Nephron progenitor cell (in vitro differentiated cells): ENCODE results near the gene ZNF575.

Experiments used
- DNase-seq: peaks from one replicate; pipeline ENCODE4 v3.0.0; 2021
- H3K27ac Mint-ChIP-seq: 2 replicates; pipeline ENCODE4 v1.8.0; 2021; ENCODE audit warnings: mild to moderate bottlenecking, moderate library complexity, mixed read lengths
- H3K27me3 Mint-ChIP-seq: 2 replicates; pipeline ENCODE4 v1.8.0; 2021; ENCODE audit warnings: mild to moderate bottlenecking, low read depth, mixed read lengths; ENCODE audit not compliant: poor library complexity
- H3K36me3 Mint-ChIP-seq: 2 replicates; pipeline ENCODE4 v1.8.0; 2021; ENCODE audit warnings: low read depth, mixed read lengths
- H3K4me1 Mint-ChIP-seq: 2 replicates; pipeline ENCODE4 v1.8.0; 2021; ENCODE audit warnings: mixed read lengths
- H3K4me3 Mint-ChIP-seq: 2 replicates; pipeline ENCODE4 v1.8.0; 2021; ENCODE audit warnings: mild to moderate bottlenecking, moderate library complexity, mixed read lengths
- H3K9me3 Mint-ChIP-seq: 2 replicates; pipeline ENCODE4 v1.8.0; 2021; ENCODE audit warnings: mild to moderate bottlenecking, moderate library complexity, mixed read lengths
- TF ChIP-seq, protein P1 (sequence below): fragments of 200-600 bp; sonication (generic); IDR thresholded peaks from 2 replicates; pipeline ENCODE4 v1.5.0; 2021; ENCODE audit warnings: antibody characterized with exemption

Gene ZNF575

DNA sequence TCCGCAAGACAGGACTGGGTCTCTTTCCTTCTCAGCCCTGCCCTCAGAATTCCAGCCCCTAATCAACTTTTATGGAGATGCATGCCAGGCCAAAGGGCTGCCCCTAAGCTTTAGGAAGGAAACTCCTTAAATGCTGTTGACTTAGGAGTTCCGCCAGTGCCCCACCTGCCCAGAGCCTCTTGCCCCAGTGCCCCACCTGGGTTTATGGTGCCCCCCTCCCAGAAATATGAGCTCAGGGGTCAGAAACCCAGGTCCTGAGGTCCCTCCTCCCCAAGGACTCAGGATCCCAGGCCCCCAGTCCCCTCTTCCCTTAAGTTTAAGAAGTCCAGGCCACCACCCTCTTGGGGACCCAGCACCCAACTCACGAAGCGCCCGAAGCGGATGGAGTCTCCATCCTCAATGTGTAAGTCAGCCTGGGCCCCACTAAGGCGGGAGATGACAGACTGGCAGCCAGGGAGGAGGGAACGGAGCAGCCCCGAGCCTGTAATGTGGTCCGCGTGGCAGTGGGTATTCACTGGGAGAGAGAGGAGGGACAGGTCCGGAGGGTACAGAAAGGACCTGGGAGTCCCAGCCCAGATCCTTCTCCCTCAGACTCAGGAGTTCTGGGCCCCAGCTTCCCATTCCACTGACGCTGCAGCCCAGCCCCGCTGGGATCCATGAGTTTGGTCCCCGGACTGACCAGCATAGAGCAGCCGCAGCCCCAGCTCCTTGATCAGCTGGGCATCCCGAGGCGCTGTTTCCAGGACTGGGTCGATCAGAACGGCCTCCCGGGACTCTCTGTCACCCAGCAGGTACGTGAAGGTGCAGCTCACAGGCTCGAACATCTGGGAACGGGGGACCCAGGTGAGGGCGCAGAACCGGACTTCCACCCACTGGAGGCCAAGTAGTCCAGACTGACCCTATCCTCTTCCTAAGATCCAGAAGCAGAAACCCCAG is 6.9 kb upstream of the ZNF575 start:
- peaks cover 6% of the 10 kb centered on the region for H3K27me3 Mint-ChIP-seq
- H3K4me1 Mint-ChIP-seq: peaks cover 37% of the 10 kb centered on the region
- H3K9me3 Mint-ChIP-seq: no peaks in the 10 kb centered on the region
- no peak overlapping the region for H3K27ac Mint-ChIP-seq
- H3K36me3 Mint-ChIP-seq: no peaks in the 10 kb centered on the region
- TF ChIP-seq, protein P1, sequence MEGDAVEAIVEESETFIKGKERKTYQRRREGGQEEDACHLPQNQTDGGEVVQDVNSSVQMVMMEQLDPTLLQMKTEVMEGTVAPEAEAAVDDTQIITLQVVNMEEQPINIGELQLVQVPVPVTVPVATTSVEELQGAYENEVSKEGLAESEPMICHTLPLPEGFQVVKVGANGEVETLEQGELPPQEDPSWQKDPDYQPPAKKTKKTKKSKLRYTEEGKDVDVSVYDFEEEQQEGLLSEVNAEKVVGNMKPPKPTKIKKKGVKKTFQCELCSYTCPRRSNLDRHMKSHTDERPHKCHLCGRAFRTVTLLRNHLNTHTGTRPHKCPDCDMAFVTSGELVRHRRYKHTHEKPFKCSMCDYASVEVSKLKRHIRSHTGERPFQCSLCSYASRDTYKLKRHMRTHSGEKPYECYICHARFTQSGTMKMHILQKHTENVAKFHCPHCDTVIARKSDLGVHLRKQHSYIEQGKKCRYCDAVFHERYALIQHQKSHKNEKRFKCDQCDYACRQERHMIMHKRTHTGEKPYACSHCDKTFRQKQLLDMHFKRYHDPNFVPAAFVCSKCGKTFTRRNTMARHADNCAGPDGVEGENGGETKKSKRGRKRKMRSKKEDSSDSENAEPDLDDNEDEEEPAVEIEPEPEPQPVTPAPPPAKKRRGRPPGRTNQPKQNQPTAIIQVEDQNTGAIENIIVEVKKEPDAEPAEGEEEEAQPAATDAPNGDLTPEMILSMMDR: no peak
- peak; percentile 46 for DNase-seq
- H3K4me3 Mint-ChIP-seq: peak overlapping the region; percentile 91

DNA sequence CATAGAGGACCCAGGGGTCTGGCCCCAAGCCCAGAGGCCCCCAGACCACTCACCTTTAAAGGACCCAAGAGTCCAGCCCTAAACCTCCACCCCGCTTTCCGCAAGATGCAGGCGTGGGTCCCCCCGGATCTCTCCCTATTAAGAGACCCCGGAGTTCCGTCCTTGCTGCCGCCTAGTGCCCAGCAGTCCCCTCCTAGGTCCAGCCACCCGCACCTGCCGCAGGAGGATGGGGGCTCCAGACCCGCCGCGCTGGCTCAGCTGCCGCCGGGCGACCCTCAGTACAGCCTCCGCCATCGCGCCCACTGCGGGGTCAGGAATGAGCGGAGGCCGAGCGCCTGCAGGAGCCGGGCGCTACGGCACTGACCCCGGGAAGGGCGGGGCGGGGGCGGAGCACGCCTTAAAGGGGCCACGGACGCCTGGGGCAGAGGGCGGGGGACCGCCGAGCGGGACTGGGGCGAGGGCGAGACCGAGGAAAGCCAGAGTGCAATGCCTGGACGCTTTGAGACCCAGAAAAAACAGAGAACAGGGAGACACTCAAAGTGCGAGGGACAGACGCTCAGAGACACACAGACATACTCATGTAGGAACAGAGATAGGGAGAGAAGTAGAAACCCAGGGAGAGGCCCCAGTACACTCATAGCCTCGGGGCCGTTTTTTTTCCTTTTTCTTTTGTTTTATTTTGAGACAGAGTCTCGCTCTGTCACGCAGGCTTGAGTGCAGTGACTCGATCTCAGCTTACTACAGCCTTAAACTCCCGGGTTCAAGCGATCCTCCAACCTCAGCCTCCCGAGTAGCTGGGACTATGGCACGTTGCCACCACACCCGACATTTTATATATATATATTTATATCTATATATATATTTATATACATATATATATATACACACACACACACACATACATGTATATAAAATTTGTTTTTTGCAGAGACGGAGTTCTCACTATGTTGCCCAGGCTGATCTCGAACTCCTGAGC is 5.8 kb upstream of the ZNF575 start, which contains the start of gene ETHE1:
TSS of gene ETHE1 (minus strand) at position 318 of the 976 bp plus-strand sequence. CDS start at position 294, 24 bp downstream.
- TF ChIP-seq, protein P1: no peak
- peaks cover 37% of the 10 kb centered on the region for H3K4me1 Mint-ChIP-seq

DNA sequence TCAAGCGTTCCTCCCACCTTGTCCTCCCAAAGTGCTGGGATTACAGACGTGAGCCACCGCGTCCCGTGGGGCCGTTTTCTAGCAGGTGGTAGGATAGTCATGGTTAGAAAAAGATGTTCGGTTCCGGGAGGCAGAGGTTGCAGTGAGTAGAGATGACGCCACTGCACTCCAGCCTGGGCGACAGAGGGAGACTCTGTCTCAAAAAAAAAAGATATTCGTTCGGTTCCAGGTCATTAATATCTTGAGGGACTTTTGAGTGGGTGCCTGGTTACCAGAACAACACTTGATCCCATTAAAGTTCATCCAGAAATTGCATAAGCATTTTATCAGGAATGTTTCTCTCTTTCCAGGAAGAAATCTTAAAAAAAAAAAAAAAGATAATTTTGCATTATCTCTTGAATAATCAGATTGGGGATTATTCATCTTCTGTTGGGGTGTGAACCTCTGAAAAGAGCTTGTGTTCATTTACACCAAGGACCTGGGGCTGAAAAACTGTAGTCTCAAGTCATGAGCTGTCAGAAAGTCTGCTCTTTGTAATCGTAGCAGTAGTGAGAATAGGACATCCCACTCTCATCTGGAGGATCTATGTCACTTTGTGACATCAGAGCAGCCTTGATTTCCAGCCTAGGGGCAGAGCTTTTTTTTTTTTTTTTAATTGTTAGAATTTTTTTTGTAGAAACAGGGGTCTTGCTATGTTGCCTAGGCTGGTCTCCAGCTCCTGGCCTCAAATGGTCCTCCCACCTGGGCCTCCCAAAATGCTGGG is 4.9 kb upstream of the ZNF575 start:
- H3K4me3 Mint-ChIP-seq: peak overlapping the region; percentile 58
- no peaks in the 10 kb centered on the region for H3K36me3 Mint-ChIP-seq
- no peak for DNase-seq
- H3K27ac Mint-ChIP-seq: no peak overlapping the region
- peaks cover 46% of the 10 kb centered on the region for H3K4me1 Mint-ChIP-seq
- no peaks in the 10 kb centered on the region for H3K9me3 Mint-ChIP-seq
- H3K27me3 Mint-ChIP-seq: peaks cover 6% of the 10 kb centered on the region
- TF ChIP-seq, protein P1: no peak

More for the DNA sequence above, 5.8 kb upstream of the ZNF575 start, which contains the start of gene ETHE1:
- Mint-ChIP-seq H3K27me3 (peaks cover 6% of the 10 kb centered on the region), H3K4me3 (peak within 1 kb of the TSS; percentile 91), H3K36me3 (no peaks in the 10 kb centered on the region), H3K27ac (no peak within 1 kb of the TSS), H3K9me3 (no peaks in the 10 kb centered on the region)
- DNase-seq: peak; percentile 90

DNA sequence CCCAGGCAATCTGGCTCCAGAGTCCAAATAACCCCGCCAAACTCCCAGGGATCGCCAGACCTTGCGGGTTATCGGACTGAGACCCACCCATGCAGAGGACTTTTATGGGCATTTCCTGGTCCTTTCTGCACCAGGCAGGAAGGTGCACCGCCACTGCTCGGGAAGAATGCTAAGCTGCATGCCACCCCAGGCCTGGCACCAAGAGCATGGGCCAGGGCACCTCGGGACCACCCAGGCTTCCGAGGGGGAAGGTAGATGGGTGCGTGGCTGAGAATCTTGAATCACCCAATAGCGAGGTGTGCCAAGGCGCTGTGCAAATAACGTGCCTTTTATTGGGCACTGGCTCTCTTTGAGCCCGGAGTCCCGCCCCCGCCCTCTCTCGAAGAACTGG is 422 bp upstream of the ZNF575 start:
- peak overlapping the region; percentile 84 for H3K4me3 Mint-ChIP-seq
- H3K27ac Mint-ChIP-seq: peak overlapping the region; percentile 96

More for the DNA sequence above, 422 bp upstream of the ZNF575 start:
- TF ChIP-seq, protein P1: no peak
- Mint-ChIP-seq H3K9me3 (no peaks in the 10 kb centered on the region), H3K4me1 (peaks cover 41% of the 10 kb centered on the region), H3K27me3 (peaks cover 2% of the 10 kb centered on the region), H3K36me3 (peaks cover 18% of the 10 kb centered on the region)
- DNase-seq: no peak
